Panc1 (cell line): ENCODE data around the gene MGMT. TPM values are rescaled to one million over a fixed set of nuclear protein-coding genes. Genes with fewer than 3 reads are reported as not detected.

Source experiments
- ATAC-seq: fragments of 200-7000 bp; cut with Tn5 transposase; 2 replicates; pipeline ENCODE4 v1.9.1; 2020; ENCODE audit warnings: mild to moderate bottlenecking, moderate library complexity
- BruUV-seq: library from RNA; stranded (reverse); fragments of 400-500 nt; replicated peaks from 2 replicates; lab custom pipeline; 2021; lab: Mats Ljungman, UMichigan
- CTCF ChIA-PET: fragments of 300-600 bp; sonication (Branson Sonifier 250); formaldehyde crosslinking; loops from one replicate; lab custom pipeline; 2022; ENCODE audit warnings: antibody characterized with exemption; lab: Charles Lee
- POLR2A ChIA-PET: fragments of 300-600 bp; sonication (Branson Sonifier 250); formaldehyde crosslinking; loops from one replicate; lab custom pipeline; 2022; ENCODE audit warnings: antibody characterized with exemption; lab: Charles Lee
- DNase-seq: peaks from one replicate; pipeline ENCODE4 v3.0.0-alpha.2; 2010; ENCODE audit warnings: low read depth, low spot score
- H3K27ac ChIP-seq: 2 replicates; pipeline ENCODE4 v1.5.1; 2011; ENCODE audit warnings: mild to moderate bottlenecking, low read length, inconsistent platforms
- H3K27me3 ChIP-seq: fragments of 200-500 bp; sonication (Bioruptor generic); 2 replicates; pipeline ENCODE4 v1.6.0; 2014; ENCODE audit warnings: low read length, inconsistent platforms; ENCODE audit not compliant: control insufficient read depth, insufficient read depth
- H3K36me3 ChIP-seq: fragments of 200-500 bp; sonication (Bioruptor generic); 2 replicates; pipeline ENCODE4 v1.5.1; 2014; ENCODE audit warnings: inconsistent platforms, mild to moderate bottlenecking, low read length, moderate library complexity; ENCODE audit not compliant: control insufficient read depth, insufficient read depth
- H3K4me1 ChIP-seq: 2 replicates; pipeline ENCODE4 v1.5.1; 2011; ENCODE audit warnings: inconsistent platforms, mild to moderate bottlenecking, low read length, moderate library complexity; ENCODE audit not compliant: control insufficient read depth, insufficient read depth
- H3K4me3 ChIP-seq, 2 experiments: 2 replicates each; pipeline ENCODE4 v1.5.1; 2011 to 2012; ENCODE audit warnings: low read depth in 2 of 2, low read length in 2 of 2, mild to moderate bottlenecking in 2 of 2, inconsistent platforms in 1 of 2, moderate library complexity in 1 of 2
- H3K9me3 ChIP-seq: fragments of 200-500 bp; sonication (Bioruptor generic); 2 replicates; pipeline ENCODE4 v1.5.1; 2014; ENCODE audit warnings: low read depth, mild to moderate bottlenecking, inconsistent platforms, low read length, moderate library complexity; ENCODE audit not compliant: control insufficient read depth, insufficient read depth
- CTCF ChIP-seq: fragments of 450-650 bp; IDR thresholded peaks from 2 replicates; pipeline ENCODE4 v1.5.1; 2017; ENCODE audit warnings: mild to moderate bottlenecking
- POLR2AphosphoS5 ChIP-seq: IDR thresholded peaks from 2 replicates; pipeline ENCODE4 v1.6.1; 2012; ENCODE audit warnings: mild to moderate bottlenecking, low read depth, low read length, moderate library complexity
- REST ChIP-seq, 2 experiments: IDR thresholded peaks; 2 replicates each; pipeline ENCODE4 v1.6.1; 2011 to 2012; ENCODE audit warnings: low read depth in 2 of 2, control low read depth in 1 of 2, low read length in 1 of 2, mild to moderate bottlenecking in 1 of 2, moderate library complexity in 1 of 2; ENCODE audit not compliant: insufficient read depth in 1 of 2
- SIN3A ChIP-seq: IDR thresholded peaks from 2 replicates; pipeline ENCODE4 v1.6.1; 2012; ENCODE audit warnings: low read depth, mild to moderate bottlenecking, low read length, moderate library complexity, borderline replicate concordance; ENCODE audit not compliant: insufficient read depth
- TCF7L2 ChIP-seq: IDR thresholded peaks from 2 replicates; pipeline ENCODE4 v1.6.1; 2011; ENCODE audit warnings: mild to moderate bottlenecking, low read depth, low read length, inconsistent platforms
- in situ Hi-C: cut with HindIII; loops from 2 replicates; pipeline ENCODE4 v1.10.0; 2016; ENCODE audit warnings: low sequenced_read_pairs, low pct_unique_long_range_greater_than_20kb
- intact Hi-C: fragments of 100-400 bp; cut with micrococcal nuclease; formaldehyde crosslinking; loops from one replicate; pipeline ENCODE4 v1.10.0; 2022; ENCODE audit not compliant: unreplicated experiment
- total RNA-seq: library from RNA; stranded (reverse); gene quantifications from one replicate; pipeline ENCODE4 v1.2.1, GENCODE V29; 2021; ENCODE audit not compliant: unreplicated experiment

MGMT gene
- total RNA-seq, 1 experiment from 2014 or later: 27.3 TPM

DNA sequence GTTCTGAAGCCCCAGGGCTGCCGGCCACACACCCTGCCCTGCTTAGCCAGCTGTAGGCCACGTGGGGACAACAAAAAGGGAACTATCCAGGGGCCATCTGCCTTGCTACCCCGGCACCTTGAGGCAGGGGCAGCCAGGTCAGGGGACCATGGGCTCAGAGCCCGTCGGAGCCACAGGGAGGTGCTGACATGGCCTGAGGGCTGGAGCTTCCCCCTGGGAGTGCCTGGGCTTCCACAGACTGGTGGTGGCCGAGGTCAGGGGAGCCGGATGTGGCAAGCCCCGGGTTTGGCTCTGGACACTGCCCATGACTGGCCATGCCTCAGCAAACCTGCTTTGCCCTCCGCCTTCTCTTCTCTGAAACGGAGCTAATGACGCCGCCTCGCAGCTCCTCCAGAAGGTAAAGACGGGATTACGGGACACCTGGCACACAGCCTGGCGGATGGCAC is 318.5 kb downstream of the MGMT start:
- no peak for DNase-seq

DNA sequence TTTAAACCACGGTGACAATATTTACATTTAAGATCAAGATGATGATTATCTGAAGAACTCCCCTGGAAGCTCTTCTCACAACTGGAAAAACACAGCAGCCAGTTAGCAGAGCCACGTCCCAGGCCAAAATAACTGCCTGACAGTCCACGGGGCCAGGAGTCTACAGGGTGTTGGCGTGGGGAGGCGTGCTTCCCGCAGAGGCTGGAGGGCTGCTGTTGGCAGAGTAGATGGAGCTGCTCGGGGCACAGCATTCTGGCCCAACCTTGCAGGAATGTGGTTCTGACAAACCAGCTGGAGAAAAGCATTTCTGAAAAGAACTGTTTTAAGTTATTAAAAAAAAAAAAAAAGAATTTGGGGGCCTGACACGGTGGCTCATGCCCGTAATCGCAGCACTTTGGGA is 319.2 kb downstream of the MGMT start:
- DNase-seq: no peak
- BruUV-seq: no TSS peak
- intact Hi-C loops (no loop called here), in situ Hi-C loops (no loop called here)
- Histone ChIP-seq H3K9me3 (no peaks in the 10 kb centered on the region), H3K27me3 (no peaks in the 10 kb centered on the region), H3K4me1 (no peaks in the 10 kb centered on the region), H3K4me3 (no peak overlapping the region), H3K27ac (no peak overlapping the region), H3K36me3 (no peaks in the 10 kb centered on the region)
- CTCF ChIA-PET: no interaction called here
- ATAC-seq: no peak
- TF ChIP-seq REST (IDR thresholded peaks at IDR 0.05; ENCODE audit: insufficient read depth in 1 of 2, low read depth in 2 of 2, low read length in 1 of 2) (no peak), POLR2AphosphoS5 (no peak)
- POLR2A ChIA-PET: no interaction called here

More for the DNA sequence above, 318.5 kb downstream of the MGMT start:
- in situ Hi-C loops (no loop called here), intact Hi-C loops (no loop called here)
- Histone ChIP-seq H3K4me3 (no peak overlapping the region), H3K4me1 (no peaks in the 10 kb centered on the region), H3K27me3 (no peaks in the 10 kb centered on the region), H3K27ac (no peak overlapping the region), H3K36me3 (no peaks in the 10 kb centered on the region), H3K9me3 (no peaks in the 10 kb centered on the region)
- TF ChIP-seq TCF7L2 (no peak), REST (IDR thresholded peaks at IDR 0.05; ENCODE audit: insufficient read depth in 1 of 2, low read depth in 2 of 2, low read length in 1 of 2) (no peak), CTCF (no peak), SIN3A (no peak), POLR2AphosphoS5 (no peak)
- ChIA-PET CTCF (no interaction called here), POLR2A (no interaction called here)
- 0 out of 2 replicates have a peak, but pooled peaks have one; percentile 26 for ATAC-seq
- no TSS peak for BruUV-seq
